NCI-H187 (cell line): ENCODE results near the gene TGFBR2.

Experiments used
- DNase-seq, 2 experiments: peaks; one replicate each; lab custom pipeline; 2025; lab: John Stamatoyannopoulos, UW

The TGFBR2 gene

DNA sequence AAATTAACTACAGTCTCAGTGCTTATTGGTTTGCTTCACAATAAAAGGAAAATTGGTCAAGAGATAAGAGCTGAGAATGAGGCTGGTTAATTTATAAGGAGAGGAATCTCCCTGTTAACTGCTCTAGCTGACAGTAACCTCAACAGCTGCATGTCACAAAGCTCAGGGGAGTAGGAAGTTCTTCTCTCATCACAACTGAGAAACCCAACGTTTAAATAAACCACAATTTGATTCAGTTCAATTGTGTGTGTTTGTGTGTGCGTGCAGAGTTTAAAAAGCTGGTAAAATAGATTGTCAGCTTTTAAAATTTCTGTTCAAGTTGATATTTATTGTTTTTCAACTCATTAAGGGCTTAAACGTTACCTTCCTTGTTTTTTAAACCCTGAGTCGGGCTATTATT lies 3.5 kb upstream of the TGFBR2 start:
- no peak for DNase-seq

DNA sequence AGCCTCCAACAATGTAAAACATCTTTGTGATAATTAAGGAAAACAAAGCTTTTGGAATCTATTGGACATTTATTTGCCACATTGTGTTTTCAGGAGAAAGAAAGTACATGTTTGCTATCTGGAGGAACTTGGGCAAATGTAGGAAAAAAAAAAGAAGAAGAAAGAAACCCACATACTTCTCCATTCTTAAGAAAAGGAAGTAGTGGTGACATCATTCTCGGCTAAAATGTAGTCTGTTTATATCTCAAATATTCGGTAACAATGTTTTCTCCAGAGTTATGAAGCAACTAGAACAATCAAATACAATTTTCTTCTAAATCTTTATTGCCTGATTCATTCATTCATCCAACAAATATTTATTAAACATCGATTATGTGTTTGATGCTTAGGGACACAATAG lies 2.3 kb upstream of the TGFBR2 start:
- DNase-seq: no peak

DNA sequence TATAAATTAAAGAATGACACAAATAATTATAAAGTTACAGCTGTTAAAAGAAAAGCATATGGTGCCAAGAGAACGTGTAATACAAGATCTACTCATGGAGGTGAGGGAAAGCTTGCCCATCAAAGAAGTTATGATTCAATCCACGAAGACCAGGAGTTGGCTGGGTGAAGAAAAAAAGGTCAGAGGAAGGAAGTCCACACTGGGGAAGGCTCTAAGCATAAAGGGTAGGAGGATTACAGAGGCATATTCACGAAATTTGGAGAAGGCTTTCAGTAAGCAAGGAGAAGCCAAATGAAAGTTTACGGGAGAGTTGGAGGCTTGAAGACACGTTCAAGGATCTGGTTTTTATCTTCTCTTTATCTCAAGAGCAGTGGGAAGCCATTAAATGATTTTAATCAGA lies 1.8 kb upstream of the TGFBR2 start:
- no peak for DNase-seq

DNA sequence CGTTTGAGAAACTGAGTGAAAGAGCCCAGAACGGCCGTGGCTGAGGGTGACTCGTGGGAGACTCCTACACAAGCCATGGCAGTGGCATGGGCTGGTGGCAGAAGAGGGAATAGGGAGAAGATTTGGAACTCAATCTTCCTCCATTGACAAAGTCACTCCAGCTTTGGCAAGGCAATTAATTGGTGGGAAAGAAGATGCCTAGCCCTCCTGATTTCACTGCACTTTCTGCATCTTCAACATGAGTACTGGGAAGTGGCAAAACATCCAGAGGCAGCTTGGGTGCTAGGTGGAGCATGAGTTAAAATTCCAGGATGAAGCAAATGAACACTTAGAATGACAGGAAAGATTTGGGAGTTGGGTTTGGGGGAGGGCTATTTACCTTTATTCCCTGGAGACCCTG lies 1.4 kb upstream of the TGFBR2 start:
- DNase-seq: no peak

DNA sequence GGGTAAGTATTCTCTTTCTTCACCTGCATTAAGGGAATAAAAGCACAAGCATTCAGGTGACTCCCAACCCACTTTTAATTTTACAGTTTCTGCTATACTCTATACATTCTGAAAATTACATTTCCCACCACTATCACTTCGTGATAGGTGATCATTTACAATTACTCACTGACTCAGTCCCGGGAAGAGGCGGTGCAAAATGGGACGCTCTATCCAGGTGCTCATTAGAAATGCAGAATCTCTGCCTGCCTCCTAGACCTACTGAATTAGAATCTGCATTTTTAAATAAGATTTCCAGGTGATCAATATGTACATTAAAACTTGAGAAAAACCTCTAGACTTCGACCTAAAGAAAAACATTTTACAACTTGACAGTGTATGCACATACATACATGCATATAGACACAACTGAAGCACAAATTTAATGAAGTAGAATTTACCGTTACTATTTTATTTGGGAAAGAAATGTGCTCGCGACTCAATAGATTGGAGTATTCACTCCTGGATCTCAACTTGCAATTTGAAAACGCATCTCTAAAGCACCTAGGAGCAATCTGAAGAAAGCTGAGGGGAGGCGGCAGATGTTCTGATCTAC lies 598 bp upstream of the TGFBR2 start:
- no peak for DNase-seq

DNA sequence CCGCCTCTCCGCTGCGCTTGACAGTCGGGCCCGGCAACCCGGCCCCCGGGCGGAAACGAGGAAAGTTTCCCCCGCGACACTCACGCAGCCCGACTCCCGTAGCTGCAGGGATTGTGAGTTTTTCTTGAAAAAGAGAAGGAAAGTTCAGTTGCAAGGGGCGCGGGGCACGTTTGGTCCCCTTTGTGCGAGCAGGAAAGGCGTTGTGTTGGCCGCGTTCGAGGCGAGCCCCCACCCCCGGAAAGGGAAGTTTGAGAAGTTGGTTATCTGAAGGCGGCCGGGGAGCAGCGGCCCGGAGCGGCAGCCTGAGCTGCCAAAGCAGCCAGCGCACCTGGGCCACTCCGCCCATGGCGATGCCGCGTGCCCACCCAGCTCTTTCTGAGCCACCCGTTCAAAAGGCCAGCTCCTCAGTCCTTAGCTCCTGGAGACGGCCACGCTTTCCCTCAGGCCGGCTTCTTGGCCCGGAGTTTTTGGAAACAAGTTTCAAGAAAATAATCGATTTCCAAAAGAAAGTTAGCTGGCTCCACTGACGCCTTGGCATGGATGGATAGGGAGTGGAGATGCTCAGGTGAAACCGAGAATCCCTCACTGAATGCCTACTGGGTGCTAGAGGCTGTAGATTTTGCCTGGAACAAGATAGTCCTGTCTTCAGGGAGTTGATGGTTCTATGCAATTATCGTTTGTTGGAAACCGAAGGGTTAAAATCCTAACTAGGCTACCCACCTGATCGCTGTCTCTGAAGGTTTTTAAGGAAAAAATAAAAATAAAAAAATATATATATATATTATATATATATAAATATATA lies 832 bp downstream of the TGFBR2 start:
- no peak for DNase-seq

DNA sequence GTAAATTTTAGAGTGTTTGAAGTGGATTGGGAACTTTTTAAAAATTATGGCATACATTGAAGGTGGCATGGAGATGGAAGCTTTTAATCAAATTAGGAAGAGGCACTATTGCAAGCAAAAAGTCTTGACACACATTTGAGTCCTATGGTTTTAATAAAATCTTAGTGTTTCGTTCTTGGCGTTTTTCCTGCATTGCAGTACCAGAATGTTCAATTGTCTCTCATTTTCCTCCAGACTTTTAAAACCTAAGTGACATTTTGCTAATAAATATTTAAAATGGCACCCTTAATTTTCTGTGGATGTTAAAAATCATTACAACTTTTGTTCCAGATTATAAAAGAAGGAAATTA lies 2.2 kb downstream of the TGFBR2 start:
- DNase-seq: no peak

DNA sequence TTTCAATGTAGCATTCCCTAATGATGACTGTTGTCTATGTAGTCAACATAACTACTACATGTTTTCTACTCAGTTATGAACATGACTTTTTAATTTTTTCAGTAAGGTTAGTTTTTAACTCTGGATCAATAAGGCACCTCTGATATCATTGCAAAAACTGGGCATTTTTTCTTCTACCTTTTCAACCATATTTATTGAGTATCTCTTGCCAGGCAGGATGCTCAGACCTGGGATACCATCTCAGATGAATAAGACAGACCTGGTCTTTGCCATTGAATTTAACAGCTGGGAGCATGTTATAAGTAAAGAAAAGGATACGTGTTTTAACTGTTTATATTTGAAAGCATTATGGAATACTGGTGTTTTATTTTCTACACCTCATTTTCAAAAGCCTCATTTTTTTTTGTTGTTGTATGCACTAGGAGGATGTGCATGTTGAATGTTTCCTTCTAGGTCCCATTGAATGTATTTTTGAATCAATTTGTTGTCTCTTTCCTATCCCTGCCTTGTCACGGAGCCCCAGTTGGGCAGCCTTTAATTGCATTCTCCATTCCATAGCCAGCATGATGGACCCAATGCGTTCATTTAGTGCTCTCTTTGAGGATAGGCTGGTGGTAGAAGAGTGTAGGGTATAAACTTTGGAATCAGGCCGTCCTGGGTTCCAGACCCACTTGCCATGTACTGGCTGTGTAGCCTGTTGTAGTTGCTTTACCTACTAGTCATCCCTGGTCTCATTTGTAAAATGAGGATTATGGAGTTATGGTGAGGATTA lies 3.7 kb downstream of the TGFBR2 start:
- DNase-seq: no peak

DNA sequence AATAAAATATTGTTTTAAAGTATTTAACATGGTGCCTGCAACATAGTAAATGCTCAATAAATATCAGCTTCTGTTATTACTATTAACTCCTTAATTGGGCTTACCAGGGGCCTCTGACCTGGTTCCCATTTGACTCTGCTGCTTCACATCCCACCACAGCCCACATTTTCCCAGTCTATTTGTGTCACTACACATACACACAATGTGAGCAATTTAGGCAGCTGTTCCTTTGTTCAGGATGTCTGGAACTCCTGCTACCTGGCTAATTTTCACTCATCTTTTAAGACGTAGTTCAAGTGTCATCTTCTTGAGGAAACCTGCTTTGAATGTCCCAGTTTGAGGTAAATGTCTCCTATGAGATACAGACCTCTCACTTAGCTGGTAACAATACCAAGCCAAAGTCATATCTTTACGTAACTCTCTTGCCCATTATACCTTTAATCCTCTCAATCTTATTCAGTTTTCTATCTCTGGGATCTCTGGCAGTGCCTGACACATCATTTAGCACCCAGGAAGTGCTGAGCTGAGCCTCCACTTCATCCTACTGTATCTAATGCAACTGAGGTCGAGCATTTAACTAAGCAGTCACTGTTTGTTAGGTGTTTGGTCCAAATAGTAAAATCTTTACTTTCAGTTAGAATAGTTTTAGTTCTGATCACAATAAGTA lies 4.4 kb downstream of the TGFBR2 start:
- DNase-seq: no peak

DNA sequence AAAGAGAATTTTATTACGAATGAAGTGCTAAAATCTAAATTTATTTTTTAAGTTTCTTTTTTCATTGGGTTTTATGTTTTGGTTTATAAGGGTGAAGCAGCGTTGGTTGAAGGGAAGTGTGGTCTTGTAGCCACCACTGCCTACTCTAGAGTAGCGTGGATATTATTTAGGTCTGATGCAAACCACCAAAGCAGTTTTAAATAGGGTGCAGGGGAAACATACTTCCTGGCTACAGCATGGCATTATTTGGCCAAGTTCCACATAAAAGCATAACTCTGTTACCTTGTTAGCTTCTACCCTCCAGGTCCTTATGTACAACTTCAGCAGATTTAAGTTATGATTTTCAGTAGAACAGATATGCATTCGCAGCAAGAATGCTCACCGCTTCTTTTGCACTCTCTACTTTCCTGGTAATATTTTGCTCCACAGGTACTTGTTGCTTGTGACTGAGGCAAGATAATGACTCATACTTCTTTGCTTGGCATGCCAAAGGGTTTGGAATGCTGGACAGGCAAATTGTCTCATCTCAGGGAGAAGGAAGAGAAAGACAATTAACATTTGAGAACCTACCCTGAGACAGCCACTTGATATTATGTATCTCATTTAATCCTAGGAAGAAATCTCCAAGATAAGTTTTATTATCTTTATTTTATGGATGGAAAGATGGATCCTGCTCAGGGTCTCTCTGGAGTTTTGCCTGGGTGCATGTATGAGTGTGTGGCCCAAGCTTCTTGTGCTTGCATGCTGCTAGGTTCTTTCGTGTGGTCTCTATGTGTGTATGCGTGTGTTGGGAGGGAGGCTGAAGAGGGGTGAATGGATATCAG lies 5.4 kb downstream of the TGFBR2 start:
- DNase-seq: no peak

DNA sequence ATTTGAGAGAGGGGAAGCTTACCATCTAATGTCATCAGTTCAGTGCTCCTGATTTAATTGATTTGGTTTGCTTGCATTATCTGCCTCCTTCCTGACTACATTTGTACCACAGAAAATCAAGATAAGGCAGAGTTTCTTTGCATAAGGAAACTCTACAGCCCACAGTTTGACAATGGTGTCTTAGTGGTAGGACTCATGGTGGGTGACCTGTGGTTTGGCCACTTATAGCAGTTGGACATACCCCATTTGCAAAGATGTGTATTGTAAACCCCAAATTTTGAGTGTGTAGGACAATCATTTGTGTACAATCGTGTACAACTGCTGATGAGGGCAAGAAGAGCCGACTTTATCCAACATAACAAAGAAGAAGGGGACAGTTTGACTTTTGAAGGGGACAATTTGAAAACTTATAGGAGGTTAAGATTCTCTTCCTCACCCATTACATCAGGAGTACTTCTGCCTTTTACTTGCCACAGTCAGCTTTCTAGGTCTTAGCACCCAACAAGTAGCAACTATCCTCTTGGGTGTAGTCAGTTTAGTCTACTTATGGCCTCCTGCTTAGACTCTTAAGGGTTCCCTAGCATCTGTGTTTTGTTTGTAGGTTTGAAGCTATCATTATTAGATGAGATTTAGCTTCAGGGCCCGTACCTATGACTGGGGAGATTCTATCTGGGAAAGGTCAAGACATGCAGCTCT lies 6.2 kb downstream of the TGFBR2 start:
- DNase-seq: no peak

DNA sequence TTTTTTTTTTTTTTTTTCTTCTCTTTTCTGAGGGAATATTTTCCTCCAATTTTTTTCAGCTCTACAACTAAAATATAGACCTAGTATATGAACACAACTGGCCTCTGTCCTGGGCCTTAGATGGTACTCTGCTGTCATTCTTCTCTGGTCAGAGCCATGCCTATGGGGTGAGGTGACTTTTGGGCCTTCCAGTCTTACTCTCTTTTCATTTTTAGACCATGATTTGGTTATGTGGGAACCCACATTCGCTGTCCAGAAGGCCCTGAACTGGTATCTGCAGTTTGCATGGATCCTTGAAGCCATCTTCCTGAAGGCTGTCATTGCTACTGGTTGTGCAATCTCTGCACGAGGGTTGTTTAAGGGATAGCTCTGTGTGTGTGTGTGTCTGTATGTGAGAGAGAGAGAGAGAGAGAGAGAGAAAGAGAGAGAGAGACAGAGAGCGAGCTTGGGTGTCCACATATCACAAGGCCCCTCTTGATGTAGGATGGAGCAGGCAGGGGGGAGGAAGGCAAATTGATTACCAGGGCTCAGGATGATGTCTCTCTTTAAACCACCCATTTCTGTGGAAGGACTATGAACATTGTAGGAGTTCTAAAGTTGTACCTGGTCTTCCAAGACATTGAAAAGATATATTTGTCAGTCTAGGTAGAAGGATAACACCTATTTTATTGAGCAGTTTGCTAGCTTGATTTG lies 6.9 kb downstream of the TGFBR2 start:
- no peak for DNase-seq

DNA sequence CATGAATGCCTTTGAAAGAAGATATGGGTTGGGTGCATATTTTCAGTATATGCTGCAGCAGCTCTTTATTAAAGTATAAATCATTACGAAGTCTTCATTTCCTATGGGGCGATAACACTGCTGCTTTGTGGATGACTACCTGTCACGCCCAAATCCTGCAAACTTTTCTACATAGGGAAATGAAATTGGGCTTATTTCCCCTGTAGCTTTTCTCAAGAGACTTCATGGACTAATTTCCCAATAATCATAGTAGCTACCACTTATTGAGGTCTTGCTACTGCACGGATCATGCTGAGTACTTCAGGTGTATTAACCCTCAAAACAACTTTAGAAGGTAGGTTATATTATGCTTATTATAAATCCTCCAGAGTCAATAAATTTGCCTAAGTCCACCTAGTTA lies 8.0 kb downstream of the TGFBR2 start:
- DNase-seq: no peak

DNA sequence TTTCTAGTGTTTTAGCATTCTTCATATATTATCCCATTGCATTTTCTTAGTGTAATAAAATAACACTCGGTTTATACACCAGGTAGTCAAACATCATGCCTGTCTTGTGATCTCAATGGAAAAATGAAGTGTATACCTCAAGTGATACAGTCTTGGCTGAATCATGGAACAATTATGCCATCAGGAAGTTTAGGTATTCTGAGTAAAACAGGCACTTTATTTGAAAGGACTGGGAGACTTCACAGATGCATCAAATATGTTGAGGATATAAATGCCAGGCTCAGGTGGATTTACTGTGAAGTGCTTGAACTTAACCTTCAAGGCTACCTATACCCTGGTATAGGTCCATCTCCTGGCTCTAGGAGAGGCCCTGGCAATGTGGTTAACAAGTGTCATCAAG lies 8.5 kb downstream of the TGFBR2 start:
- DNase-seq: no peak

DNA sequence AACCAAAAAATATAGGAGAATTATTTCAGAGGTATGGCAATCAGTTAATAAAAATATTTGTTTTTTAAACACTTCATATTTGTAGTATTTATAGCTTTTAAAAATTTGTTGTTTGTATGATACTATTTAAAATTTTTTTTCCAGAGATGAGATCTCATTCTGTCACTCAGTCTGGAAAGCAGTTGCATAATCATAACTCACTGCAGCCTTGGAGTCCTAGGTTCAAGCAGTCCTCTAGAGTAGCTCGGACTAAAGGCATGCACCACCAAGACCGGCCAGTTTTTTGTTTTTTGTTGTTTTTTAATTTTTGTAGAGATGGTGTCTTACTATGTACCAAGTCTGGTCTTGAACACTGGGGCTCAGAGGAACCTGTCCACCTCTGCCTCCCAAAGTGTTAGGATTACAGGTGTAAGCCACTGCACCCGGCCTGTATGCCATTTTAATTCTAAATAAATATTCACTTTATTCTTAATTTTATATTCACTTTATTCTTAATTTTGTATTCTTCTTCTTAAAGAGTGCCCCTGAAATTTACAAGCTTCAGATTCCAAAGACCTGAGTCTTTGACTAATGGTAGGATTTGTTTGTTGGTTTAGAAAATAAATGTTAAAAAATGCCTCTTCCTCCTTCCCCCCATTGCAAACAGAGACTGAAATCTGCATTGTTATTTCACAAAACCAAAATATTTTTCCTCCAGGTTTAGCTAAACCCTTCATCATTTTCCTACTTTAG lies 9.4 kb downstream of the TGFBR2 start:
- DNase-seq: no peak

DNA sequence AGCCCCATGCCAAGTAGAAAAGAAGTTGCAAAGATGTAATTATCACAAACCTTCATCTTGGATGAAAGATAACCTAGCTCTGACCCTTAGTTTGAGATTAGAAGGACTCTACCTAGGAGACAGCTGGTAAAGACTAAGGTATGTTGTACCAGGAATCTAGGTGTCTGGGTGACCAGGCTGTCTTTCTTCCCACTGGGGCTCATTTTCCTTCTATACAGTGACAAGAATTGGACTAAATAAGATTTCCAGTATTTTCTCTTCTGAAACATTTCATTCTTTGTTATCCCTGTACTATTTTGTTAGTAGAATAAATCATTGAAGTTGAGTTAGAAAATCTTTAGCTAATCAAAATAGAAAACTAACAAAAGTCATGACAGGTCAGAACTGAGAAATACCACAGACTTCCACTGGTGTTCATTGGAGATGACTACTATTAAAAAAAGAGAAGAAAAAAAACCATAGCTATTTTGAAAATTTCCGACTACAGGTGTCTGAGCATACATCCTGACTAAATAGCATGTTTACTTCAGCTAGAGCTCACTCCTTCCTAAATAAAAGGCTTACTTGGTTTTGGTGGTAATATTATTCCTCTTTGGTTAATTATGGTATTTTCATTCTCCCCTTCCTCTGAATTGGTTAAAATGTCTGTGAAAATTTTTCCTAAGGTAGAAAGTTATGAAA lies 10.1 kb downstream of the TGFBR2 start:
- no peak for DNase-seq

DNA sequence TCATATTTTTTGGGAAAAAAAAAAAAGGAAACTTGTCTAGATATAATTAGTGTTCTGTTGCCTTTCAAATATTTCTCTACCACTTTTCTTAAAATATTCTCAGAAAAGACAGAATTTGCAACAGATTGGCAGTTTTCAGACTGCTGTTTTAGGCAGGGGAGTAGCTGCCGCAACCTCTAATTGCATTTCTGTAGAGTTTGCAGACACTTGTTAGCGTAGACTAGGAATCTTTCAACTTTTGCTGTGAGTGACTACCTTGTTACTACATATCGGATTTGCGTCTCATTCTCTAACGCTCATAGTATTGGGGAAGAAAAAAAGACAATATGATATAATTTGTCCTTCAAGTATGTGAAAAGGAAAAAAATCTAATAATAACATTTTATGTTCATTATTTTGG lies 10.7 kb downstream of the TGFBR2 start:
- no peak for DNase-seq

DNA sequence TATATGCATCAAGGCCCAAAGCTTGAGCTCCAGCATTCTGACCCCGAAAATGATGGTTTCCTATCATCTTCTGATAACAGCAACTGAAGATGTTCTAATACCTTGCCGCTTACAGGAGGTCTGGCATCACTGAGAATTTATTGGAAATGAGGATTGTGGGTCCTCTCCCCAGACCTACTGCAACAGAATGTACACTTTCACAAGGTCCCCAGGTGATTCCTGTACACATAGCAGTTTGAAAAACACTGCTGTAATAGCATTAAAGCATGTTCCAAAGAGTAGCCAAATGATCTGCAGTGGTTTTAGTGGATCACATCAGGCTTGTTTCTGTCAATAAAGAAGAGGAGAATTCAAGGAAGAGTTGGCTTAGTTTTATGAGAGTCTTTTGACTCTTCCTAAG lies 11.3 kb downstream of the TGFBR2 start:
- no peak for DNase-seq

DNA sequence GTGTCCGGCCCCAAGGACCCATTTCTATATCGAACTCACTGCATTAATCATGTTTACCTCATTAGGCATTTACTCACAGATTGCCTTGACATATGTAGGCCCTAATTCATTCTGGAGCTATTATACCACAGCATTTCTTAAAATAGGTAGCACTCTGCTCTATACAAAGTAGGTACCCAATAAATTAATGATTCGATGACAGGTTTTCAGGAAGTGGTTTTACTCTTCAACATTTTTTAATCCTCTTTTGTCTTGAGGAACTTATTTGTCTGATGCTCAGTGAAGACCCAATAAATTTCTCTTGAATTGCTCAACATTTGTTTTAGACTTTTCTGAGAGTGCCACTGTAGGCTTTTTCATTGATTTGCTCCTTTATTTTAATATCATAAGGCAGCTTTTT lies 12.1 kb downstream of the TGFBR2 start:
- no peak for DNase-seq
